SK-N-MC (cell line): ENCODE measurements around the gene CEP131.
"Not testable (repeated sequence)": the region's sequence is repeated elsewhere in the genome, so short reads cannot be mapped to it uniquely, and the experiment has no call there.

ENCODE experiments used
- DNase-seq: peaks from one replicate; pipeline ENCODE4 v3.0.0-alpha.2; 2011; ENCODE audit warnings: low read depth, low spot score
- H3K27ac ChIP-seq: fragments of 200-600 bp; sonication (generic); 2 replicates; pipeline ENCODE4 v1.5.1; 2016; ENCODE audit warnings: mixed run types
- H3K36me3 ChIP-seq: fragments of 200-600 bp; sonication (generic); 2 replicates; pipeline ENCODE4 v1.6.1; 2017; ENCODE audit warnings: antibody characterized with exemption, low read length, mixed read lengths; ENCODE audit not compliant: insufficient read depth
- H3K4me3 ChIP-seq: fragments of 200-600 bp; sonication (generic); 2 replicates; pipeline ENCODE4 v1.5.1; 2016
- H3K9ac ChIP-seq: fragments of 200-600 bp; sonication (generic); 2 replicates; pipeline ENCODE4 v1.8.0; 2017; ENCODE audit warnings: mixed run types, mixed read lengths; ENCODE audit not compliant: insufficient read length
- H3K9me3 ChIP-seq: fragments of 200-600 bp; sonication (generic); 2 replicates; pipeline ENCODE4 v1.6.1; 2017; ENCODE audit warnings: low read depth, mild to moderate bottlenecking, antibody characterized with exemption, low read length, moderate library complexity, mixed read lengths
- EZH2 ChIP-seq: fragments of 200-600 bp; sonication (generic); IDR thresholded peaks from one replicate; pipeline ENCODE4 v1.6.1; 2017; ENCODE audit warnings: antibody characterized with exemption
- FOXP2 ChIP-seq: optimal IDR thresholded peaks from 2 replicates; pipeline ENCODE3; 2011; ENCODE audit warnings: mild to moderate bottlenecking, moderate library complexity; ENCODE audit not compliant: insufficient read depth; ENCODE audit errors: extremely low read length, control extremely low read depth
- POLR2AphosphoS5 ChIP-seq: IDR thresholded peaks from 2 replicates; pipeline ENCODE4 v1.6.1; 2012; ENCODE audit warnings: mild to moderate bottlenecking, low read depth, low read length, borderline replicate concordance

The CEP131 gene

GRCh38 chr17:81150377-81151077, 72.2 kb downstream of the CEP131 start:
- Histone ChIP-seq H3K9ac (no peak overlapping the region), H3K4me3 (no peak overlapping the region), H3K27ac (no peak overlapping the region), H3K9me3 (no peaks in the 10 kb centered on the region), H3K36me3 (no peaks in the 10 kb centered on the region)
- TF ChIP-seq EZH2 (no peak), FOXP2 (no peak), POLR2AphosphoS5 (no peak)
- DNase-seq: no peak

- no peak for DNase-seq
- TF ChIP-seq POLR2AphosphoS5: no peak
- no peak for TF ChIP-seq FOXP2
- no peak for TF ChIP-seq EZH2
- no peaks in the 10 kb centered on the region for H3K9me3 ChIP-seq
- H3K36me3 ChIP-seq: no peaks in the 10 kb centered on the region
- H3K4me3 ChIP-seq: no peak overlapping the region
- H3K27ac ChIP-seq: no peak overlapping the region
- H3K9ac ChIP-seq: no peak overlapping the region
Measured at GRCh38 chr17:81148986-81149533, 73.7 kb downstream of the CEP131 start.

- Histone ChIP-seq H3K27ac (no peak overlapping the region), H3K36me3 (no peaks in the 10 kb centered on the region)
- TF ChIP-seq POLR2AphosphoS5 (no peak), EZH2 (no peak), FOXP2 (no peak)
Measured at GRCh38 chr17:81148571-81148970, 74.2 kb downstream of the CEP131 start.

GRCh38 chr17:81147701-81148100, 75.1 kb downstream of the CEP131 start:
- H3K9ac ChIP-seq: no peak overlapping the region
- no peaks in the 10 kb centered on the region for H3K36me3 ChIP-seq
- H3K4me3 ChIP-seq: no peak overlapping the region
- no peak for DNase-seq
- no peaks in the 10 kb centered on the region for H3K9me3 ChIP-seq
- no peak for TF ChIP-seq FOXP2
- TF ChIP-seq EZH2: no peak
- TF ChIP-seq POLR2AphosphoS5: no peak
- H3K27ac ChIP-seq: no peak overlapping the region

More at GRCh38 chr17:81148571-81148970, 74.2 kb downstream of the CEP131 start:
- Histone ChIP-seq H3K9me3 (no peaks in the 10 kb centered on the region), H3K4me3 (no peak overlapping the region), H3K9ac (no peak overlapping the region)
- no peak for DNase-seq

GRCh38 chr17:81146208-81146607, 76.6 kb downstream of the CEP131 start:
- not testable (repeated sequence) for H3K9ac ChIP-seq, DNase-seq, H3K4me3 ChIP-seq, H3K9me3 ChIP-seq, H3K36me3 ChIP-seq, H3K27ac ChIP-seq

- Histone ChIP-seq H3K9me3 (no peaks in the 10 kb centered on the region), H3K27ac (no peak overlapping the region), H3K36me3 (no peaks in the 10 kb centered on the region), H3K9ac (no peak overlapping the region), H3K4me3 (no peak overlapping the region)
- TF ChIP-seq EZH2: no peak
- TF ChIP-seq FOXP2: no peak
- no peak for TF ChIP-seq POLR2AphosphoS5
- no peak for DNase-seq
Measured at GRCh38 chr17:81144423-81144781, 78.4 kb downstream of the CEP131 start.

- Histone ChIP-seq H3K36me3 (no peaks in the 10 kb centered on the region), H3K9ac (no peak overlapping the region), H3K4me3 (no peak overlapping the region), H3K27ac (no peak overlapping the region), H3K9me3 (no peaks in the 10 kb centered on the region)
- TF ChIP-seq POLR2AphosphoS5 (no peak), EZH2 (no peak), FOXP2 (no peak)
- no peak for DNase-seq
Measured at GRCh38 chr17:81143717-81144422, 78.9 kb downstream of the CEP131 start.

- no peaks in the 10 kb centered on the region for H3K9me3 ChIP-seq
- H3K36me3 ChIP-seq: no peaks in the 10 kb centered on the region
- no peak overlapping the region for H3K27ac ChIP-seq
- TF ChIP-seq FOXP2 (no peak), POLR2AphosphoS5 (no peak), EZH2 (no peak)
- no peak overlapping the region for H3K4me3 ChIP-seq
- H3K9ac ChIP-seq: no peak overlapping the region
- DNase-seq: no peak
Measured at GRCh38 chr17:81143200-81143527, 79.6 kb downstream of the CEP131 start.
